Upper lobe of left lung (tissue), 4 donors: ENCODE data around the gene FBXW5.

Source experiments
- CTCF ChIP-seq, 6 experiments: fragments of 450-650 bp in 4 of 6; fragments of 200-600 bp in 2 of 6; sonication (generic) in 2 of 6; IDR thresholded peaks; one replicate each; pipeline ENCODE4 v1.5.1; 2016 to 2019; ENCODE audit warnings: antibody characterized with exemption in 6 of 6
- EP300 ChIP-seq, 4 donors: sonication (generic); formaldehyde crosslinking; IDR thresholded peaks; one replicate each; pipeline ENCODE4 v1.5.1; 2017; ENCODE audit warnings: antibody characterized with exemption in 4 of 4, control low read depth in 2 of 4
- POLR2A ChIP-seq, 4 donors: fragments of 450-650 bp; IDR thresholded peaks; one replicate each; pipeline ENCODE4 v1.5.1; 2016 to 2017; ENCODE audit warnings: antibody characterized with exemption in 4 of 4, mild to moderate bottlenecking in 2 of 4
- POLR2AphosphoS5 ChIP-seq, 2 donors: sonication (generic); formaldehyde crosslinking; IDR thresholded peaks; one replicate each; pipeline ENCODE4 v1.5.1; 2017; ENCODE audit warnings: antibody characterized with exemption in 2 of 2

- TF ChIP-seq CTCF (IDR thresholded peaks at IDR 0.05) (no peak), POLR2AphosphoS5 (IDR thresholded peaks at IDR 0.05) (peak in 1 of 2 donors; percentile 10), POLR2A (IDR thresholded peaks at IDR 0.05) (no peak), EP300 (IDR thresholded peaks at IDR 0.05) (no peak)
Measured at GRCh38 chr9:136981588-136982231, 37.2 kb upstream of the FBXW5 start.
